ENCODE results near the gene SULT1A1.
"Not testable (repeated sequence)": the region's sequence is repeated elsewhere in the genome, so short reads cannot be mapped to it uniquely, and the experiment has no call there.

The SULT1A1 gene

GRCh38 chr16:28608867-28609596, 812 bp downstream of the SULT1A1 start:
- DNase-seq (ENCODE audit: low spot score) = not testable (repeated sequence)

GRCh38 chr16:28608496-28608808, 1.4 kb downstream of the SULT1A1 start:
- DNase-seq (ENCODE audit: low spot score) = not testable (repeated sequence)

- not testable (repeated sequence) for DNase-seq (ENCODE audit: low spot score)
Observed at GRCh38 chr16:28607681-28608495, 2.0 kb downstream of the SULT1A1 start.

GRCh38 chr16:28607116-28607623, 2.7 kb downstream of the SULT1A1 start:
- DNase-seq (ENCODE audit: low spot score) = no peak

- no peak for DNase-seq (ENCODE audit: low spot score)
Observed at GRCh38 chr16:28606291-28607115, 3.3 kb downstream of the SULT1A1 start.

GRCh38 chr16:28604186-28604565, 5.7 kb downstream of the SULT1A1 start:
- no peak for DNase-seq (ENCODE audit: low spot score)

GRCh38 chr16:28603381-28604185, 6.3 kb downstream of the SULT1A1 start:
- DNase-seq (ENCODE audit: low spot score) = no peak

- peak; percentile 86 for DNase-seq (ENCODE audit: low spot score)
Observed at GRCh38 chr16:28602529-28602928, 7.3 kb downstream of the SULT1A1 start.

GRCh38 chr16:28602062-28602461, 7.8 kb downstream of the SULT1A1 start:
- not testable (repeated sequence) for DNase-seq (ENCODE audit: low spot score)

GRCh38 chr16:28601589-28601988, 8.3 kb downstream of the SULT1A1 start:
- DNase-seq (ENCODE audit: low spot score) = not testable (repeated sequence)

- DNase-seq (ENCODE audit: low spot score) = not testable (repeated sequence)
Observed at GRCh38 chr16:28600965-28601364, 8.9 kb downstream of the SULT1A1 start.

GRCh38 chr16:28599377-28600285, 10.2 kb downstream of the SULT1A1 start:
- not testable (repeated sequence) for DNase-seq (ENCODE audit: low spot score)

- DNase-seq (ENCODE audit: low spot score) = peak; percentile 82
Observed at GRCh38 chr16:28597692-28598261, 12.1 kb downstream of the SULT1A1 start.

GRCh38 chr16:28596840-28597691, 12.8 kb downstream of the SULT1A1 start, which contains the start of gene SULT1A2:
TSS of gene SULT1A2 (minus strand) at chr16:28597050. CDS start at chr16:28595930, 1,120 bp downstream.
- no peak for DNase-seq (ENCODE audit: low spot score)

- DNase-seq (ENCODE audit: low spot score) = no peak
Observed at GRCh38 chr16:28596115-28596630, 13.7 kb downstream of the SULT1A1 start.

- DNase-seq (ENCODE audit: low spot score) = not testable (repeated sequence)
Observed at GRCh38 chr16:28595451-28595850, 14.4 kb downstream of the SULT1A1 start.

- no peak for DNase-seq (ENCODE audit: low spot score)
Observed at GRCh38 chr16:28592979-28593553, 16.8 kb downstream of the SULT1A1 start.

GRCh38 chr16:28592511-28592910, 17.3 kb downstream of the SULT1A1 start:
- no peak for DNase-seq (ENCODE audit: low spot score)
